DMS 273 (cell line): Measurements from ENCODE around the gene SH3BP5L.
A peak's percentile ranks its signal among the peaks of the same experiment; 100 is the strongest.
"Not testable (repeated sequence)": the region's sequence is repeated elsewhere in the genome, so short reads cannot be mapped to it uniquely, and the experiment has no call there.

Experiments used
- DNase-seq: peaks from one replicate; lab custom pipeline; 2025; ENCODE audit not compliant: unreplicated experiment; lab: John Stamatoyannopoulos, UW

SH3BP5L gene

DNA sequence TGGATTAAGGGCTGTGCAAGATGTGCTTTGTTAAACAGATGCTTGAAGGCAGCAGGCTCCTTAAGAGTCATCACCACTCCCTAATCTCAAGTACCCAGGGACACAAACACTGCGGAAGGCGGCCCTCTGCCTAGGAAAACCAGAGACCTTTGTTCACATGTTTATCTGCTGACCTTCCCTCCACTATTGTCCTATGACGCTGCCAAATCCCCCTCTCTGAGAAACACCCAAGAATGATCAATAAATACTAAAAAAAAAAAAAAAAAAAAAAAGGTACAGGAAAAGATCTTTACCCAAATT lies 5.0 kb upstream of the SH3BP5L start:
- DNase-seq: not testable (repeated sequence)

DNA sequence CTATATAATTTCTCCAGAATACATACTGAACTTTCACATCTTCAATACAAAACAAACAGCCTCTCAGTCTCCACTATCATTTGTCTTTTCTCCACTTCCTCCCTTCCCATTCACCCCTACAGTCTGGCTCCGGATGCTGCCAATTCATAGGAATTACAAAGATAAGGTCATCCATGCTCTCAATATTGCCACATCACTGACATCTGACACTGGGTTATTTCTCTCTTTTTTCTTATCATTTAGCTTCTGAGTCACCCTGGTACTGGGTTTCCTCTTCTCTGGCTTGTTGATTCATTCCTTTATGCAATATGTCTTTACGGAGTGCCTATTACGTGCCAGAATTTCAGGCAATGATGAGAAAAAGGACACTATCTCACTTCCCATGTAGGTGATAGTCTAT lies 3.1 kb upstream of the SH3BP5L start:
- DNase-seq: no peak

DNA sequence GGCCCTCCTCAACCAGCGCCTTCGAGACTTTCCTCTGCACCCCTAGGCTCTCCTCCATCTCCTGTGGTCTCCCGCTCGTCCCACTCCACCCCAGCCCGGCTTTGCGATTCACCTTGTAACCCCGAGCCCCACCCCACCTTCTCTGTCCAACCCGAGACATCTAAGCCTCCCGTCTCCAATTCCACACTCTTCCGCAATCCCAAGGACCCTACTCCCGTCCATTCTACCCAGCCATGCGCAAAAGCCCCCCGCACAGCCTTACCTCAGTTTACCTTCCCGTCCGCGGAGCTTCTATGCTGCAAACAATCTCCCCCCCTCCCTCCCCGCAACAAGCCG lies 174 bp downstream of the SH3BP5L start:
- DNase-seq: no peak

DNA sequence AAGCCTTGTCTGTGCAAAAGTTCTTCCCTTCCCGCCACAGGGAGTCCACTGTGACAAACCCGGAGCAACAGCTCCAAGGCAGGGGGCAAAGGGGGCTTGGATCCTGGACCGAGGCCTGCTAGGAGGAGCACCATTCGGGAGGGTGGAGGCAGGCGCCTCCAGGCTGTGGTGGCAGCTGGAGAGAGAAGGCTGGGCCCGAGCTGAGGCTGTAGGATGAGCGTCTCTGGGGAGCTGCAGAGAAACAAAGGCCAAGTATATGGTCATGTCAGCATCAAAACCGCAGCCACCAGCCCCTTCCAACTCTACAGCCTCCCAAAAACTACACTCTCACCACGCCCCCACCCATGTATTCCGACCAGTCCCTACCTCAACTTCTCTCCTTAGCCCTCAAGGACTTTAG lies 579 bp downstream of the SH3BP5L start:
- DNase-seq: peak; percentile 46

DNA sequence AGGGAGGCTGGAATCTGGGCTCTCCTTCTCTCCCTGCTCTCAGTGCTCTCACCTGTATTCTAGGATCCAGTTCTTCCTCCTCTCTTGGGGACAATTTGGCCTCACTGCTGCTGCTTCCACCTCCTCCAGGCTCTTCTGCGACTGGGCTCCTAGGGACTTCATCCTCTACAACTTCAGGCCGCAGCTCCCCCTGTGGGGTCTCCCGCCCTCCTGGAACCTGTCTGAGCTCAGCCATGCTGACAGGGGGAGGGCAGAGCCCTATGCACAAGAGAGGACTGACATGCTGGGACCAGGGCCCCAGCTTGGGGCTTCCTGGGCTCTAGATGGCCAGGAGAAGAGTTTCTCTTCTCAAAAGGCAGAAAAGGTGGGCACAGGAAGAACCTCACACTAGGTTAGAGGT lies 1.0 kb downstream of the SH3BP5L start:
- no peak for DNase-seq

DNA sequence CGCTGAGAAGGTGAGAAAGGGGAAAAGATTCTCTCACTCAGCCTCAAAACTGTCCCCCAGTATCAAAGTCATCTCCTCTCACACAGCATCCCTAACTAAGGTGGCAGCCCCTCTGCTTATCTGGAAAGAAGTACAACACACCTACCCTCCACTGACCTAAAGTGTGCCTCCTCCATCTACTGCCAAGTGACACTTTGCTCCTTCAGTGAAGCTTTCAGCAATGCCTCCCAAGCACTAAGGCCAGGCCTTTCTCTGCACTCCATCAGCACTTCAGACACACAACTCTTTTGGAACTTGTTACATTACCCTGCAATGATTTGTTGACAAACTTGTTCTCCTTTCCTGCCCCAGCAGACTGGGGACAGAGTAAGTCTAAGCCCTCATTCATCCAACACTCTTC lies 1.4 kb downstream of the SH3BP5L start:
- no peak for DNase-seq

DNA sequence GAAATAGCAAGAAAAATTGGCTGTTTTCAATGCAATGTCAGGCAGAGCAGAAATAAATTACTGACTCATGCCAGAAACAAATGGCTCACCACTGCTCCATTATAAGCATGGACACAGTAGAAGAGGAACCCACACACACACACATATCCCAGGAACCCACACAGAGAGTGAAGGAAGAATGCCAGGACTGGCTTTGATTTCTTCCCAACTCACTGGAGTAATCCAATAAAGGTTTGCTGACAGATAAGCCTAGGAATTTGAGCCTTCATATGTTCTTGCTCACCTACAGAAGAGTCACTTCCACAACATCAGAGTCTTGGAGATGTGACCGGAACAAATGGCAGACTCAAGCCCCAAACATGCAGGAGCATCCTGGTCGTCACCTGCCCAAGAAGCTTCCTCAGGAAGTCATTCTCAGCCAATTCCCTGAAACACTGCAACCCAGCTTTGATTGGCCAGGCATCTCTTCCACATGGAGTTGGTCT lies 2.2 kb downstream of the SH3BP5L start:
- DNase-seq: no peak

DNA sequence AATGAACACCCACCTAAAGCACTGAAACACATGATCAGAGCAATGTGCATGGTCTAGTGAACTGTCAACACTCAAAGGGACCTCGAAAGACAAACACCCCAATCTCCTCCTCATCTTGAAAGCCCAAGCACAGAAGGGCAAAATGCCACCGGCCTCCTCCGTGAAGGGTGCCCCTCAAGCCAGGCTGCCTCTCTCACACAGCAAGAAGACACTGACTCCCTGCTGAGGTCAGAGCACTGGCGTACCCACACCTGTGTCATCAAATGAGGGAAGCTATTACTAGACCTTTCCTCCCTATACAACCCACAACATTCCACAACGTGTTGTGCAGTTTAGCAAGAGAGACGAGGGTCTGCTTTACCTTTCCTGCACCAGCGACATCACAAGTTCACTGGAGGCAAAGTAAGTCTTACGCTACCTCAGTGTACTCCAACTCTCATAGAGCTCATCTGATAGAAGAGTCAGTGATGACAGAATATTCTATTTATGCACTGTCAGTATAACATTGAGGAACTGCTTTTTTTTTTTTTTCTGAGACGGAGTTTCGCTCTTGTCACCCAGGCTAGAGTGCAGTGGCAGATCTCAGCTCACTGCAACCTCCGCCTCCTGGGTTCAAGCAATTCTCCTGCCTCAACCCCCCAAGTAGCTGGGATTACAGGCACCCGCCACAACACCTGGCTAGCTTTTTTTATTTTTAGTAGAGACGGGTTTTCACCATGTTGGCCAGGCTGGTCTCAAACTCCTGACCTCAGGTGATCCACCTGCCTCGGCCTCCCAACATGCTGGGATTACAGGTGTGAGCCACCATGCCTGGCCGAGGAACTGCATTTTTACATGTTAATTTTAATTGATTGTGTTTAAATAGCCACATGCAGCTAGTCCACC lies 3.3 kb downstream of the SH3BP5L start:
- DNase-seq: no peak

DNA sequence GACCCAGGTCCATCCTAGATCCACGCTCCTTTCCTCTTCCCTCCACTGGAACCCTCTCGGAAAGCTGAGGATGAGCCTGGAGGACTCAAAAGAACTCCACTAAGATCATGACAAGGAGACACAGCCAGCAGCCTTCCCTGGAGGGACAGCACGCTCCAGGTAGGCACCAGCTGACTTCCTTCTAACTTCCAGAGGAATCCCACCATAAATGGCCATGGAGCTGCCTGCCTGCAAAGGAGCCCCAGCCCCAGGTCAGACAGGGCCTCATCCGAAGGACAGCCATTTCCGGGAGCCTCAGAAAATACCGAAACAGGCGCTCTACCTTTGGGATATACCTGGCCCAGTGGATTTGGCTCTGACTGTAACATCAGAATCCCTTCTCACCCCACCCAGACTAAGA lies 4.1 kb downstream of the SH3BP5L start:
- no peak for DNase-seq

DNA sequence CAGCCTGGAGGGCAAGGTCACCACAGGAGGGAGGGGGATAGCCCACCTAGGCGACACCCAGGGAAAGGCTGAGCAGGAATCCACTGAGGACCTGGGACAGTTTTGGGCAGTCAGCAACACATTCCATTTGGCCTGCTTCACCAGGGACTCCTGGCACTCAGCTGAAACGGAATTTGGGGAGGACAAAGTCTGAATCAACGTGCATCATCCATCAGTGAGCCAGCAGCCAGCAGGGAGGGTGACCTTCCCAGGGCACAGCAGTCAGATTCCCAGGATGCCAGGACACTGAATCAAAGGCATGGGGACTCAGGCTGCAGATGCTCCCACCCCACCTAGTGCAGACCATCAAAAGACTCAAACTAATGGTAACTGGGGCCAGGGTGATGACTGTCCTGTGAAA lies 4.6 kb downstream of the SH3BP5L start:
- no peak for DNase-seq

DNA sequence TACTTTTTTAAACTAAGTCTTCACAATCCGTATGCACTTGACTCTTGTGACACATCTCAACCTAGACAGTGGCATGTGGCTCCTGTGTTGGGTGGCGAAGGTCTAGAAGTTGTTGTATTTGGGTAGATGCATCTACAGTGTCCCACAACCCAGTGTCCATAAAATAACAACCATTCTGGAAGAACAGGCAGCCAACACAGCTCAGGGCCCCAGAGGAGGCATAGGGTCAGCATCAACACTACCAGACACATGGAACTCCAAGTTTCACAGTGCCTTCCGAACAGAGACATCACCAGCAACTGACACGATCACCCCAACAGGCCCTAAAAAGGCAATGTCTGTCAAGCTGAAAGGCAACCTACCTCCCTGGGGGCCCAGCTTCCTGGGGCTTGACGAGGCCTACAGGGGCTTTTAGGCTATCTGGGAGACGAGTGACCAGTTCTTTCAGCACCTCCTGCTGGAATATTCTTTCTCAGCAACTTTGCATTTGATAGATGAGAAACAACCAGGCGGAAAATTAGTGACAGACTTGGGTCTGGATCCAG lies 5.6 kb downstream of the SH3BP5L start:
- DNase-seq: no peak

DNA sequence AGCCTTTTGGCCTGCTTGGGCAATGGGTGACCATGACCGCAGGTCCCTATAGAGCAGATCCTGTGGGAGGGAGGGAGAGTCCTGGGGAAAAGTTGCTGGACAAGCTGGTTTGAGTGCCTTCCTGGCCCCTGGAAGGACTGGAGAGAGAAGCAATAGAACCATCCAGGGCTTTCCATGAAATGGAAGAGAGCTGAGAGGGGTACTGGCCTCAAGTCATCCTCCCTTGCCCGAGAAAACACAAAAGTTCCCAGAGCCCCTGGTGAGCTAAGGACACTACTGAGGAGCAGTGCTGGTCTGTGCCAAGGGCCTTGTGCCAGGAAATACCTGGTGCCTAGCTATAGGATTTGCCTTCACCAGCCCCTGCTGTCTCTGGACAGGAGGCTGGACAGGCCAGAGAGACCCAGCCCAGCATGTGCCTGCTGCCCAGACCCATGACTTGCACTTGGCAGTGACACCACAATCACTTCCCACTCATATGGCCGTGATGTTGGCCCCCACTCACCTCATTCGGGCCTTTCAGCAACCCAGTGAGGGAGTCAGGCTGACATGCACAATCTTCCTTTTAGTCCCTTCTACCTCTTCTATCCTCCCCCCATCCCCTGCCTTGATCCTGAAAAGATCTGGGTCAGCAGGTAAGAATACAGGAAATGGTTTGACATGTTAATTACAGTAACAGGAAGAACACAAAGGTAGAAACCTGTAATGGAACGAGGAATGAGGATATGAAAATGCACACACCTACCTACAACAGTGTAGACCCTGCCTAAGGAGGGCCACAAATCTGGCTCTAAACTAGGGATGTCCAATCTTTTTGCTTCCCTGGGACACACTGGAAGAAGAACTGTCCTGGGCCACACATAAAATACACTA lies 7.0 kb downstream of the SH3BP5L start:
- DNase-seq: no peak

DNA sequence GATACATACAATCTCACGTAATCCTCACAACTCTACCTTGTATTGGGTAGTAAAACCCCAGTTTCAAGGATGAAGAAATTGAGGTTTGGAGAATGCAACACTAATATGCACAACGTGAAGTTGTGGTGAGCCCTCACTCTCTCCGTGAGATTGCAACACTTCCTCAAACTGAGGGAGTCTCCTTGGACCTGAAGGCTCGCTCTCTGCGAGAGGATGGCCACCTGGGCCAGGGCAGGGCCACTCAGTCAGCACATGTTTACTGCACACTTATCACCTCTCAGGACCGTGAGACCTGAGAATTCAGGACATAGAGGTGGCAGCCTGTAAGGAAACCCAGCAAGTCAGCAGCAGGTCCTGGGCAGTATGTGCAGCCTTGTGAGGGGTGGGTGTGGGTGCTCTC lies 8.7 kb downstream of the SH3BP5L start:
- DNase-seq: no peak

DNA sequence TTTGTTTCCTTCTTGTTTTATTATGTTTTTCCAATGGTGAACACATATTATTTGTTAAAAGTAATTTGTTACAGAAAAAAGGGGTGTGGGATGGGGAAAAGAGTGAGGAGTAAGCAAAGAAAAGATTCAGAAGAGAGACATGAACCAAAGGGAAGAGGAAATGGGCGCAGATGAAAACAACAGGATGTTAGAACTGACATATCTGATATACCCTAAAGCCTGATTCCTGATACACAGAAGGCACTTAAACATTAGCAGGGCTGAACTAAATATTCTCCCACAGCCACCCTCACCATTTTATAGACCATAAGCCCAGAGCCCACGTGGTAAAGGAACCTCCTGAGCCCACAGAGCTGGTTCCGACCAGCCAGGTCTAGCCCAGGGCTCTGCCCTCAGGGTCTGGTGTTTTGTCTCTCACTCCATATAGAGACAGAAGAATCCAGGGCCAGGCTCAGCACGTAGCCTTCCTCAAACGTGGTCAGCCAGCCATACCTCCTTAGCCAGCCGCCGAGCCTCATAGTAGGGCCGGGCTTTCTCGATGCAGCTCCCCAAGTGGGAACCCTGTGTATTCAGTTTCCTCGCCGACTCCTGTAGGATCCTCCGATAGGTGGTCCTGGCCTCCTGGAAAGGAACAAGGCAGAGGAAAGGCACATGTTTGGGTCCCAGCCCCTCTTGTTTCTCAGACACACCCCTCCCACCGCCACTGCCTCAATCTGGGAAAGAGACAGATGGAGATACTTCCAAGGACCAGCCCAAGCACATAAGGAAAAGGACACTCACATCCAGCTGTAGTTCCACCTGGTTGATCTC lies 9.5 kb downstream of the SH3BP5L start:
- DNase-seq: no peak

DNA sequence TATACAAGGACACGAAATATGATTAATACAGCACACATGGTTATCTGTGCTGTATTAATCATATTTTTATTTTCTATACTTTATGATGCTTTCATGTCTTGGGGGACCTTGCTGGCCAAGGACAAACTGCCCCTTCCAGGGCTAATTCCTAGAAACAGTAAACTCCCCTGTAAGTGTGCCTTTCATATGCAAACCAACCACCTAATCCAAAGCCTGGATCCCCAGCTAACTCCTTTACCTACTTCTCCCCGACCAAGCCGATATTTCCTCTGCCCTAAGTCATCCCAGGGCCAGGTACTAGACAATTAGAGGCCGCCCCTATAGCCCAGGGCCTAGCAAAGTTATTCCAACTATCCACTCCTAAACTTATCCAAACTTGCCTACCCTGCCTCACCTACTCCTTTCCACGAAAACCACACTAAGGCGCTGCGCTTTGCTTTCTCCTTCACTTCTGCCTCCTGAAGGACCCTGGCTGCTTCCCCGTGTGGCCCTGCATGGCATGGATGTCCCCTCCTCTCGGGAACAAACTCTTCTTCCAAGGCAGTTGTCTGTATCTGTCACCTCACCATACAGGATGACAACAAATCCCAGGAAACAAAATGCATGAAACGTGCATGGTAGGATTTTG lies 10.2 kb downstream of the SH3BP5L start:
- DNase-seq: no peak

DNA sequence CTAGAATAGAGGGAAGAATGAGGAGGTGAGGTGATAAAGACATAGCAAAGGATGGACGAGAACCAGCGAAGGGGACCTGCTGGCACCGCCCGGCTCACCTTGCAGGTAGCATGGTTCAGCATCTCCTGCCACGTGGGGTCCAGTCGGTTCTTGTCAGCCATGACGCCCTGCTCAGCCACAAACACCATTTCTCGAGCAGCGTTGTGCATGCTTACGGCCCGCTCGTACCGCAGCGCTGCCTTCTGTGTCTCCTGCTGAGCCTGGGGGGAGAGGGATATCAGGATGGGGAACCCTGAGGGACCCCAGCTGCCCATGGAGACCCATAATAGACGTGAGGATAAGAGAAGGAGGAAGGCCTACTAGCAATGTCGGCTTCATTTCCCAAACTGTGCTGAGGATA lies 11.4 kb downstream of the SH3BP5L start:
- DNase-seq: no peak

DNA sequence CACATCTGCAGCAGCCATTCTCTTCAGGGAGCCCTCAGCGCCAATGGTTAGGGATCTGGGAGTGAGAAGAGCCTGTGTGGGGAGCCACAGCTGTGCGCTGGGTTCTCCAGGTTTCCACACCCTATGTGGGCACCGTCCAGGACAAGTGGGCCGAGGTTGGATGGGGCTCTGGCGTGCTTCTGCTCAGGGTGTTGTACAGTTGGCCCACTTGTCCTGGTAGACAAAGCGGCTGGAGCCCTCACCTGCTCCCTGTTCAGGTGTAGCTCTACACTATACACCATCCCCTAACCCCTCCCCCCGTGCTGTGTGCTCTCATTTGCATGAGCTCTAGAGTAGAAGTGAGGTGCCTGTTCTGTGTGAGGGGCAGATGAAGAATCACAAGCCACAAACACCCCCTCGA lies 12.2 kb downstream of the SH3BP5L start:
- DNase-seq: no peak

DNA sequence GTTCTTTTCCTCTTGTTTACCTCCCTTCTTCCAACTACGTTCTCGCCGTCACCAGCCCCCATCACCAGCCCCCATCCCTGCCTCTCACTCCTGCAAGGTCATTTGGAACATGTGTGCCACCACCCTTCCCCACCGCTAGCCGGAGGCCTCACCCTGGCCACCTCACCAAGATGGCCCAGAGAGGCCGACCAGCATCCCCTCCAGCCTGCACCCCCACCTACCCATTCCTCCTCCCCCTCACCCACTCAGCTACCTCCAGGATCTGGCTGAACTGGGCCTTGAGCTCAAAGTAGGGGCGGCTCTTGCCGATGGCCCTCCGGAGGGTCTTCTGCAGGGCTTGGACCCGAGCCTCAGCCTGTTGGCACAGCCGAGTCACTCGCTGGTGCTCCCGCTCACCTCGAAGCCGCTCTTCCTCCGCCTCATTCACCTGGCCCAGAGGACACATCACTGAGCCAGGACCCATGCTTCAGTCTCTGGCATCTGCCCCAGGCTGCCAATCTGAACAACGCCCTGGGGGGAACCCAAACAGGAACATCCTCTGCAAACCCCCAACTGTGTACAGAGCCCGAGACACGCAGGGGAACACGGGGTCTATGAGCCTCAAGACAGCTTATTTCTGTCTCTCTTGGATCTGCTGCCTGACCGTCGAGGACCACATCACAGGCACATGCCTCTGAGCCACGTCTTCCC lies 12.8 kb downstream of the SH3BP5L start:
- no peak for DNase-seq

DNA sequence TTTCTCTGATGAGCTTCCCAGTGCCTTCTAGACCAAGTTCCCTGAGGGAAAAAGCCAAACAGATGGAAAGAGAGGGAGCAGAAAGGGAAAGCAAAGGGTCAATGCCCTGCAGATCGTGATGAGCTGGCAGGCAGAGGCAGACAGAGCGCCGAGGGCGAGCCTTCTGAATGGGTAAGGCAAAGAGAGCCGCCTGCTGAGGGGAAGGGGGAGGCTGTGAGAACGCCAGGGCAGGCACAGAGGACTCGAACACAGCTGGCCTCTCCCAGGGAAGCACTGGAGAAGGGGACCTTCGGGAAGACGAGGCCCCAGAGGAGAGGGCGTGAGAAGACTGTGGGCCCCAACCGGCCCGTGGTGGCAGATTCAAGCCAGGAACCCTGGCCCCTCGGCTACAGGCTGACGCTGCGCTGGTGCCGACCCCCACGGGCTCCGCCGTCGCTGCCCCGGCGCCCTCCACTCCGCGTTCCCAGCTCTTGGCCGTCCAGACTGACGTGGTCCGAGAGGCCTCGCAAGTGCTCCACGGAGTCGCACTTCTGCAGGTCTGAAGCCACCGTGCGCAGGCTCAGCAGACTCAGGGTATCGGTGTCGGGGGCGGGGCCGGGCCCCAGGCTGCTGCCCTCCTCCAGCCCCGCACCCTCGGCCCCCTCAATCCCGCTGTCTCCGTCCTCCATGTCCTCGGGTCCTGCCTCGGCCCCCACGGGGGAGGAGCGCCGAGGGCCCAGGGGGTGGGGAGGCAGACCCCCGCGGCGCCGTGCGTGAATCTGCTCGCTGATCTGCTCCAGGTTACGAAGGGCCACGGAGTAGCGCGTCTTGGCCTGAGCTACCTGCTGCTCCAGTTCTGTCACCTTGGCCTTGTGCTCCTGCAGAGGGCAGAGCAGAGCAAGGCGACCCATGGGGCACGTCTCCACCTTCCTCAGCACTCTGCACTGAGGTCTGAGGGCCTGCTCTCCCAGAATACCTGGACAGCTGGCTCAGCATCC lies 13.9 kb downstream of the SH3BP5L start:
- DNase-seq: no peak
